GM21825 (cell line): ENCODE results near the gene WDR1.

Experiments used
- ATAC-seq: cut with Tn5 transposase; IDR thresholded peaks from one replicate; pipeline ENCODE4 v1.9.1; 2021; ENCODE audit warnings: mild to moderate bottlenecking, moderate library complexity; ENCODE audit not compliant: unreplicated experiment

WDR1 gene

DNA sequence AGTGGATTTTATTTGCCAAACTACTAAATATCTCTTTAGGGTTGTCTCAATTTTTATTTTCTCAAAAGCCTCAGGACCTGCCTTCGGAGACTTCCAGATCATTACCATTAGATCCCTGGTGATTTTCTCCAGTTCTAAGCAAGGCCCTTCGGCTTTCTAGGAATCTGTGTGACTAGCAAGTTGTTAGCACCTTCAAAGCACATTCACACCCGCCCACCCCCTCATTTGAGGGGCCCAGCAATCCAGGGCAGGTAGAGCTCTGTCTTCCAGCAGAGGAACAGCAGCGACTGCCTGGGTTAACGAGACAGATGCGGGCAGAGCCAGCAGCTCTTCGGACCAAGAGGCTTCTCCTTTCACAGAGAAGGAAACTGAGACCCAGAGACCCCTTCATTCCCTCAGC lies 2.0 kb downstream of the WDR1 start:
- ATAC-seq, result no peak

DNA sequence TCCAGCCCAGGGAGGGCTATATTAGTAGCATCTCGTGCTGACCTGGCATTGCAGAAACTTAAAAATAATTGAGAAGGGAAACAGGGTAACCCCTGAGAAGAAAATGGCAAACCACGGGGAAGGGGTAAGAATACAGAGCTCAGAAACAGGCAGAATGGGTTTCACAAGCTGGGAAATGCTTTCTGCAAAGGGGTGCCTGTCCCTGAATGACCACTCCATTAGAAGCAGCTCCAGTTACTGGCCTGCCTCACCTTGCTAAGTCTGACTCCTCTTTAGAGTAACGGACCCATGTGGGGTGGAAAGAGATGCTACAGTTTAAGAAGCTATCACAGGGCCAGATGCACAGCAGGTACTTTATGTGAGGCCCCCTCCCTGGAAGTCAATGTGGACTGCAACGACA lies 2.5 kb downstream of the WDR1 start:
- ATAC-seq, result no peak

- no peak for ATAC-seq
Observed at GRCh38 chr4:10113362-10114047, 3.1 kb downstream of the WDR1 start.

GRCh38 chr4:10112658-10113284 lies 3.8 kb downstream of the WDR1 start:
- no peak for ATAC-seq

- ATAC-seq, result no peak
Observed at GRCh38 chr4:10111067-10111801, 5.4 kb downstream of the WDR1 start.

GRCh38 chr4:10109995-10110670 lies 6.5 kb downstream of the WDR1 start:
- no peak for ATAC-seq

DNA sequence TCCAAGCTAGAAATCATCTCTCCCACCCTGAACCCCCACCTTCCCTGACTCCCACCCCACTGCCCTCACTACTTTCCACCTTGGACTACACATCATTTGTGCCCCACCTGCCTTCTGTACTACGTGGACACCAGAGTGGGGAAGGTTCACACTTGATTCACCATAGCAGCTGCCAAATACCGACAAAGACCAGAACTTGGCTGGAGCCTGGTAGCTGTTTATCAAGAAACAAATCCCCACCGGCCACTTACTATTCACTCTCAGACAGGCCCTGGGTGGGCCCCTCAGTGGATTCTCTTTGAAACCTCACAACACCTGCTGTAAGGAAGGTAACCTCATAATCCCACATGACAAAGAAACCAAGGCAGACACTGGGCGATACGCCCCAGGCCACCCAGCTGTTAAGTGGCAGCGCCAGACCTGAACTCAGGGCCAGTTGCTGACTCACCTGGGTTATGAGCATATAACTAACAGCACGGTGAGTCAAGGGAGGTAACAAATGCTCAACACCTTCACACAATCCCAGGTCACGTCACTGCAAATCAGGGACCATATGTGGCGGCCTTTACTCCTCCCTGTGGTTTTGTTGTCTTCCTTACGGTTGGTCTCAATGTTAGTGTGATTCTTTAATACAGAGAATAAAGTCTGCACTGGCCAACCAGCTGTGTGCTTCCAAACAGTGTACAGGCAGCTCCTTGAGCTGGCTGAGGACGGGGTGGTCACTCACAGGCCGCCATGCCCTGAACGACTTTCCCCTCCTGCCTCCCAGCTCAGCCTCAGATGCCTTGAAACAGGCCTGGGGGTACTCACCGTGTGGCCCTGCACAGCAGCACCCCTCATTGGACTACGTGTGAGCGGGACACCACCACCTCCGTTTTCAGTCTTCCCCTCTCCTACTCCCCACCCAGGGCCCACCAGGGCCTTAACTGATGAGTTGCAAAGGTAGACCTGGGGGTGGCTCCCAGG lies 7.5 kb downstream of the WDR1 start:
- no peak for ATAC-seq

GRCh38 chr4:10108391-10108790 lies 8.2 kb downstream of the WDR1 start:
- no peak for ATAC-seq

DNA sequence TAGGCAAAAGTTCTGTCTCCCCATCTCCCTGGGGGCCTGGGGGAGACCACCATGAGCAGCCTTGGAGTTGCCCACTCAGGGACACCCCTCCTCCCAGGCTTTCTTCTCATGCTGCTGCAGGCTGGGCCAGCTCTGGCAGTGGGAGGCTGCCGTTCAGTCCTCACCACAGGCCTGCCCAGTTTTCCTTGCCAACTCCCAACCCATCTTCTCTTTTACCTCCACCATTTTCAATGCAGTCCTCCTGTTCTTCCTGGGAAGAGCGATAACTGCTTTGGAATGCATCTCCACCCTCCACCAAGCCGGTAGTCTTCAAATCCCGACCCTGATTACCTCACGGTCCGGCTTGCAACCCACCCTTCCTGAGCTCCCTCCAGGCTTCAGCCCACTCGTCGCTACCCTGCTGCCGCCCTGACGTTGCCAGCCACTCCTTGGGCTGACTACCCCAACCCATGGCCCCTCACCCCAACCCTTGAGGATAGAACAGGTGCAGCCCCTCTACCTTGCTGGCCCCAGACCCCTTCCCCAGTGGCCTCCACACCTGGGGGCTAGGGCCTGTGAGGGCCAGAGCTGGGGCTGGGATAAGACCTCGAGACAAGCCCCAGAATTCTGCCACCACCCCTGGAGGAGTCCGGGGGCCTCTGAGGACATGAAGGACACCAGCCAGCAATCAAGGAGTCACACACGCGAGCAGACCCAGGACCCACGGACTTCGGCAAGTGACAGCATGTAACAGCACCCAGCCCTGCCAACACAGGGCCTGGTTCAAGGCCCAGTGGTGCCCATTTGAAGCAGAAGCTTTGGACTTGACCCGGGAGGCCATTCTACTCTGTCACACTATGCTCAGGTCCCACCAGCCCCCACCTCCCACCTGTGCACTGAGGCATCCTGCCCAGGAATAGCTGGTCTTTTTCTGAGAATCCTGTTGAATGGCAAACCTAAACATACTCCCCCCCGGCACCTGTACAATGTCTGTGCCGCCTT lies 9.2 kb downstream of the WDR1 start:
- no peak for ATAC-seq

- ATAC-seq, result no peak
Observed at GRCh38 chr4:10106421-10107039, 10.1 kb downstream of the WDR1 start.

GRCh38 chr4:10105920-10106319 lies 10.7 kb downstream of the WDR1 start:
- ATAC-seq, result no peak

- ATAC-seq, result no peak
Observed at GRCh38 chr4:10105421-10105820, 11.2 kb downstream of the WDR1 start.

DNA sequence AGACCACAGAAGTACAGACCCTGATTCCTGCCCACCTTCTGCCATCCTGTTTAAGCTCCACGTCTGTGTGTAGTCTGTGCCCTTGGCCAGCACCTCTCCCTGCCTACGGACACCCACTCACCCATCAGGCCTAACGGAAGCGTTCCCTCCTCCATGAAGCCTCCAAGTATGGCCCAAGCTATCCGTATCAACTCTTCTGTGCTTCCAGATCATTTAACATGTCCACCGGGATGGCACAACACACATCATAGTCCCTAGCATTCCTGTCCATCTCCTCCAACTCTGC lies 11.7 kb downstream of the WDR1 start:
- ATAC-seq, result no peak

DNA sequence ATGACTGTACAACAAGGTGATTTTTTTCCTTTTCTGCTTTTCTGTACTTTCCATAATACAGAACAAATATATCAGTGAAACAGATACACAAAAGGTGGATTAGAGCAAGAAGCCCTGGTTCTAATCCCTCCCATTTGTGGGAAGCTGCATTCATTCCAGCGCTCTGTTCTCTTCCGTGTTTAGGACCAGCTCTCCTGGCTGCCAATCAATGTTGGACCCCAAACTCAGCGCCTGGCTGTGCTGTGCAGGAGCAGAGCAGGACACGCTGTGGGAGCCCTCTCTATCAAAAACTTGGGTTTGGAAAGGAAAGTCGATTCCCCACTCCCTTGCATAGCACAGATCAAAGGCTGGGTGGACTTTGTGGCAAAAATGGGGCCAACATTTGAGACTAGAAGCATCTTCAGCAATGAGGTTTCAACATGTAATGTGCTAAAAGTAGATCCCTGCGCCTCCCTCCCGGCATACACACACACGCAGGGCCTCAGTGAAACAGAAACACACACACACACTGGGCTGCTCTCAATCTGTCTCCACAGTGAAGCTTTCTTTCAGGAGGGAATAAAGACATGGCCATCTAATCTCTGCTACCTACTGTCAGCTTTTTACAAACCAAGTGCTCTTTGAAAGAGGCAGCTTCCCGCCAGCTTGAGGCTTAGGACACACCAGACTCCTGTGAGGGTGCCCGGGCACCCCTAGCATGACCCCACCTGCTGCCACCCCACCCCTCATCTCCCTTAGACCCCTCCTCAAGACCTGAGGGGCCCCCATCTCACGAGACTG lies 12.2 kb downstream of the WDR1 start:
- no peak for ATAC-seq

- no peak for ATAC-seq
Observed at GRCh38 chr4:10102474-10103332, 13.9 kb downstream of the WDR1 start.

DNA sequence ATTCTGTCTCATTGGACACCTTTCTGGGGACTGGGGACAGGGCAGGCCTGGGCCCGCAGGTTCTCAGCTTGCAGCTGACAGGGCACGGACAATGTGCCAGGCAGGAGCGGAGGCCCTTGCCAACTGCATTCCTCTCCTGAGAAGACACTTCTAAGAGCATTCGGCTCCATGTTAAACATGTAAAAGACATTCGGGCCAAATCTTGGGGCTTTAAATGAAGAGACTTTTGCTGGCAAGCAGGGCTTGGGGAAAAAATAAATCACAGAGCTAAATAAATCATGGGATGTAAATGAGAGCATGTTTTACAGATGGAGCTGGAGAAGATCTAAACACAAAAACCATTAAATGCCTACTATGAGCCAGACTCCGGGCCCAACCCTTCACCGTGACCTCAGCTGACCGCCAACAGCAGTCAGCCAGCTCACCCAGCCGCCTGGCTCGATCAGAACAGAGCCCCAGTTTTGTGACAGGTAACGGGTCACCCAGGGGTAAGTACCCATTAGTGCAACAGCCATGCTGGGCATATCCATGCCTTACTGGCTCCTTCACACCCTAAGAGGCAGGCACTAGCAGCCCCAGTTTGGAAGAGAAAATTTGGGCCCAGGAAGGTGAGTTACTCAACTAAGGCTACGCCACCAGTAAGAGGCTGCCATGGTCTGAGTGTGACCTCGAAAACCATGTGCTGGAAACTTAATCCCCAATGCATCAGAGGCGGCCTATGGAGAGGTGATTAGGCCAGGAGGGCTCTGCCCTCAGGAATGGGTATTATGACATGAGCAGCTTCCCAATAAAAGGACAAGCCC lies 14.7 kb downstream of the WDR1 start:
- ATAC-seq, result no peak
